Activated effector memory CD4-positive, alpha-beta T cell treated with anti-CD3 and anti-CD28 coated beads, Interleukin-2, amount 50 U/mL, for 16 hours (primary cell): ENCODE measurements around the gene DYNC1H1.

Source experiments
- DNase-seq: peaks from one replicate; pipeline ENCODE4 v3.0.0-alpha.2; 2020

Gene DYNC1H1

DNA sequence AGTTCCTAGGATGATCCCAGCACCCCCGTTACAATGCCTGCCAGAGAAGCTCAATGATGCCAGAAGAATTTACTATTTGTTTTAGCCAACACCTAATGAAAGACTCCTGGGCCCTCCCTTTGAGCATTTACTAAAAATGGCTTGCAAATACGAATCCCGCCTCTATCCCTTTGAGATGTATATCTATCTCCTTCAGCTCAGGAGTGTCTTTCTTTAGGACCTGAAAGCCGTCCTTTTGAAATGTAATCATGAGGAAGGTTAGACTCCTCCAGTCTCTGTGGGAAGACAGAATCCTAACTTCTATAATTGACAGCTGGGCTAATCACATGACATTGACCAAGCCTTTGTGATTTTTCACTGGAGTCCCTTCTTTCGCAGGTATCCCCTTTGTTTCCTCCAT is 19.2 kb upstream of the DYNC1H1 start:
- peak; percentile 21 for DNase-seq

DNA sequence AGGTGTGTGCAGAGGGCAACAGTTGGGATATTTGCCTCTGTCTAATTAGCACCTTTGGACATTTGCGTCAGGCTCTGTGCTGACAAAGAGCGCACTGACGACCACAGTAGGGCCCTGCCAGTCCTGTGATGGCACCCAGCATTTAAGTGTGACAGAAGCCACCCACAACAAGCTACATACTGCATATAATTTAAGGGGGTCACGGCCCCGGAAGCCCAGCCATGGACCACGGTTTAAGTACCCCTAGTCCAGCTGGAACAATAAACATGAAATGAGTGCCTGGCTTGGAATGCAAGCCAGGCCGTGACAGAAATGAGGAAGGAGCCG is 16.8 kb upstream of the DYNC1H1 start:
- DNase-seq = no peak

DNA sequence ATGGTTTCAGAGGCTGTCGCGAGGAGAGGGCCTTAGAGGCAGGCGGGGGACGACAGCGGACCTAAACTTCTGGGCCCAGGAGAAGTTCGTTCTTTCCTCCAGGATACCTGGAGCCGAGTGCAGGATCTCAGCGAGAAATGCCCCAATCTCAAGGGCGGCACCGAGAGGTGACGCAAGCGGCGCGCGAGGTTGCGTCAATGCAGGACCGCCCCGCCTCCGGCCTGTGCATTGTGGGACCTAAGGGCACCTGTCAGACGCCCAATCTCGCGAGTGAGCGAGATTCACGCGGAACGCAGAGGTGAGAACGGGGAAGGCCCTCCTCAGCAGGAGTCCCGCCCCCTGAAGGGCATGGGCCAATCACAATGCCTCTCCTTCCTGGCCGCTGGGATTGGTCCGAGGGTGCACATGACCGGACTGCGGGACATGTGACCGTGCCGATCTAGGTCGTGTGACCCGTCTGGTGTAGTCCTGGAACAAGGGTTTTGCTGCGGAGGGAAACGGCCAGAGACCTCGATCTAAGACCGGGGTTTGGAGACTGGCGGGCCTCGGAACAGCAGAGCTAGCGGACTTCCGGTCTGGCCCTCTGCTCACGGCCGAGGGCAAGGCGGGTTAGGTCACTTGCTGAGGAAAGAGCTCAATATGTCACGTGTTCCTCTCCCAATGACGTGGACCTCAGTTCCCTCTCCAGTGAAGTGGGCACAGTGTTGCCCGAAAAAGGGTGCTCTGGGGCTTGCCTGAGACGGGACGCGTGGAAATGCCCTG is 16.3 kb upstream of the DYNC1H1 start:
- peak; percentile 100 for DNase-seq

DNA sequence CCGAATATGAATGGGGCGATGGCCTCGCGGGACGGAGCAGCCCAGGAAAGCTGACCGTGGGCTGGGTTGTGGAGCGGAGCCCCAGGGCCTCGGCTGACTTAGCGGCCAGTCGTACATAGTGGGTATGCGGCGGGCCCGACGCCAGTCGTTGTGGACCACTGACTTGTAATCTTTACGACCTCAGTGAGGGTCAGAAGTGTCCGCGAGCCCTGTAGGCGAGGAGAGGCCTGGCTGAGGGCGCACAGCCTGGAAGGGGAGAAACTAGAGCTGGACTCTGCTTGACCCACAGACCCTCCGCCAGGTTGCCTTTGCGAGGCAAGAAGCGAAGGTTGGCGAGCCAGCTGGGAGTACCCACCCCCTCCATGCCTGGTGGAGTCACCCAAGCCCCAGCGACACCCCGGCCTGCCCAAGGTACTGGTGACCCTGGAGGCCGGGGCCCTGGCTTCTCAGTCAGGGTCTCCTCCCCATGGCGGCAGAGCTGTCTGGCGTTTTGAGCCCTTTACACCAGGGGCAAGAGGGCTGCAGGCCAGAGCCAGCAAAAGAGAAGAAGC is 15.6 kb upstream of the DYNC1H1 start:
- no peak for DNase-seq

DNA sequence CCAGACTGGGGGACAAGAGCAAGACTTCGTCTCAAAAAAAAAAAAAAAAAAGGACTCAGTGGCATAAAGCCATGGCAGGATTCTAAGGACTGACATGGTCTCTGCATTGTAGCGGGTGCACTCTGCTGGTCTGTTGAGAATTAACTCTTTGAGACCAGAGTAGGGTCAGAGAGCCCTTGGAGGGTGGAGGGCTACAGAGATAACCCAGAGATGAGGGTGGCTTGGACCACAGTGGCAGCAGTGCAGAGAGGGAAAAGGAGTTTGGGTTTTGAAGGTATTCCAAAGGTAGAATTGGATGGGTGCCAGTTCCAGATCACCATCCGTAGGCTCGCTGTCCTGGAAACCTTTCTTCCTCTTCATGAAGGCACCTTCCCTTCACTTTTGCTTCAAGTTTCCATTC is 14.3 kb upstream of the DYNC1H1 start:
- DNase-seq = peak; percentile 27

DNA sequence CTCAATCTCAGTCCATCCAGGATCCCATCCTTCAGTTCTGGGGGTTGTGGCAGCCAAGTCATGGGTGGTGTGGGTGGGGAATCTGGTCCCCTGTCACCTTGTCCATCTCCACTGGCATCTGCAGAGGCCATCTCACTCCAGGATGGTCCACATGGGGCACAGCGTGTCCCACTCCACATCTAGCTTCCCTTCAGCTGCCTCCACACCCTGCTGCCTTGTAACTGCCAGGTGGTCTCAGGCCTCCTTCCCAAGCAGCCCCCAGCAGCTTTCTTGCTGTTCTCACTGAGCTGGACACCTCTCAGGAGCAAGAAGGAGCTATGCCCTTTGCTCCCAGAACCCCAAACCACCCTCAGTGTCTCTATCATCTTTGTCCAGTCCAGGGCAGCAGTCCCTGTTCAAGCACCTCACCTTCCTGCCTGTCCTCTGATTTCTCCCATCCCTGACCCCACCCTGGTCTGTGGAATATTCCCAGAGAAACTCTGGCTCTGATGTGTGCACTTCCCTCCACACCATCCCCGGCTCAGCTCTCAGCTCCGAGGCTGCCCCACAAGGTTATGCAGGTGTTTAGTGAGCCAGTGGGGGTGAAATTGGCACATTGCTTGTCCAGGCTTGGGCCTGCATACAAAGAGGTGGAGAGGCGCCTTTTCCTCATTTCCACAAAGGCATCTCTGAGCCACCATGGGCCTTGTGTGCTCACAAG is 13.7 kb upstream of the DYNC1H1 start:
- DNase-seq = peak; percentile 47

DNA sequence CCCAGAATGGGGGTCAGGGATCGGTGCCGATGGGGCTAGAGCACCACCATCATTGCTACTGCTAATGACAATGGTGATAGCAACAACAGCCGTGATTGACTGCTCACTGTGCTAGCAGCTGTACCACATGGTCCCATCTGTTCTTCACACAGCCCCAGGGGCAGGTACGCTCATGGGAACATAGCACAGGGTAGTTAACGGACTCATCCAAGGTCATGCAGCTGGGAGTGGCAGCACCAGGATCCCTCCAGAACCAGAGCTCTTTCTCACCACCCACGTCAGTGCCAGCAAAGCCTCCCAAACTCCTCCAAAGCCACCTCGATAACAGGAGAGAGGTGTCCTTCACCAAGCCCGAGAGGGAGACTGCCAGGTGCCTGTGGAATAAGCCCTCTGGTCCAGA is 11.2 kb upstream of the DYNC1H1 start:
- peak; percentile 22 for DNase-seq

DNA sequence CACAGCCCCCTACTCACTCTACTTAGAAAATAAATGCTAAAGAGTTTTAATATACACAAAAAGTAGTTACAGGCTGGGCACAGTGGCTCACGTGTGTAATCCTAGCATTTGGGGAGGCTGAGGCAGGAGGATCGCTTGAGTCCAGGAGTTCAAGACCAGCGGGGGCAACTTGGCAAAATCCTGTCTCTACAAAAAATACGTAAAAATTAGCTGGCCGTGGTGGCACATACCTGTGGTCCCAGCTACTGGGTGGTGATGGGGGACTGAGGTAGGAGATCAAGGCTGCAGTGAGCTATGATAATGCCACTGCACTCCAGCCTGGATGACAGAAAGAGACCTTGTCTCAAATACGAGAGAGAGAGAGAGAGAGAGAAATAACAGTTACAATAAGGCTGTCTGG is 9.9 kb upstream of the DYNC1H1 start:
- no peak for DNase-seq

DNA sequence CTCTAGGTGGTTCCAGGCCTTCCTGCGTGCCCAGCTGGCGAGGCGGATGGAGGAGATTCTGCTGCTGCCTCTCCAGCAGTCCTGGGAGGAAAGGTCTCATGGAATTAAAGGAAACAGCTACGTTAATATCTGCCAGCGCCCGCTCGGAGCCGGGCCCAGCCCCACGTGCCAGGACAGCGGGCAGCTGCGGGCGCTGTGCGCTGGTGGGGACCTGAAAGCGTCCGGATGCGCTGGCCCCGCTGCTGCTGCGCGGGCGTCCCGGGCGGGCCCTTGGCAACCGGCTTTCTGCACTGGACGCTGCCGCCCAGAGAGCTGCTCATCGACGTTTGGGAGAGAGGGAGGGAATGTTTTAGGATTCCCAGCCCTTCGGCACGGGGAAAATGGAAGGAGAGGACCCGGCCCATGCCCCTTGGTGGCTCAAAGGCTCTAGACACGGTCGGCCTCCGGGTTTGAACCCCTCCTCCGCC is 8.6 kb upstream of the DYNC1H1 start:
- no peak for DNase-seq

DNA sequence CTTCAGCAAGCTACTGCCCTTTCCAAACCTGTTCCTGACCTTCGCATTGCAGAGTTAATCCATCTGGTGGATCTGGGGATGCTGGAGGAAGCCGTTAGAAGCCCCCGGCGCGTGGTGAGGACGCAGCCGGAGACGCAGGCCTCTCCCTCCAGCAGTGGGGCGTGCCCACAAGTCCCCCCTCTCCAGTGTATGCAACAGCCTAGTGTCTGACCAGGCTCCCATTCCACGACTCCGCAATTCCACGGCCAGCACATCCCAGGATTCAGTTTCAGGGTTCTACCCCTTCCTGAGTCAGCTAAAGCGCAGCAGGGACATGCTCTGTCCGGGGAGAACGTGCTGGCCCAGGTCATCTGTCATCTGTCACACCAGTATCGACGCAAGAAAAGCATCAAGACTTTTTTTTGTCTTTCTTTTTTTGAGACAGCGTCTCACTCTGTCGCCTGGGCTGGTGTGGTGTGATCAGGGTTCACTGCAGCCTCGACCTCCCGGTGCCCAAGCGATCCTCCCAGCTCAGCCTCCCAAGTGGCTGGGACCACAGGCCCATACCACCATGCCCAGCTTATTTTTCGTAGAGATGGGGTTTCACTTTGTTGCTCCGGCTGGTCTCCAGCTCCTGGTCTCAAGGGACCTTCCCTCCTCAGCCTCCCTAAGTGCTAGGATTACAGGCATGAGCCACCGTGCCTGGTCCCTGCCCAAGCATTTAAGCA is 8.0 kb upstream of the DYNC1H1 start:
- DNase-seq = no peak

DNA sequence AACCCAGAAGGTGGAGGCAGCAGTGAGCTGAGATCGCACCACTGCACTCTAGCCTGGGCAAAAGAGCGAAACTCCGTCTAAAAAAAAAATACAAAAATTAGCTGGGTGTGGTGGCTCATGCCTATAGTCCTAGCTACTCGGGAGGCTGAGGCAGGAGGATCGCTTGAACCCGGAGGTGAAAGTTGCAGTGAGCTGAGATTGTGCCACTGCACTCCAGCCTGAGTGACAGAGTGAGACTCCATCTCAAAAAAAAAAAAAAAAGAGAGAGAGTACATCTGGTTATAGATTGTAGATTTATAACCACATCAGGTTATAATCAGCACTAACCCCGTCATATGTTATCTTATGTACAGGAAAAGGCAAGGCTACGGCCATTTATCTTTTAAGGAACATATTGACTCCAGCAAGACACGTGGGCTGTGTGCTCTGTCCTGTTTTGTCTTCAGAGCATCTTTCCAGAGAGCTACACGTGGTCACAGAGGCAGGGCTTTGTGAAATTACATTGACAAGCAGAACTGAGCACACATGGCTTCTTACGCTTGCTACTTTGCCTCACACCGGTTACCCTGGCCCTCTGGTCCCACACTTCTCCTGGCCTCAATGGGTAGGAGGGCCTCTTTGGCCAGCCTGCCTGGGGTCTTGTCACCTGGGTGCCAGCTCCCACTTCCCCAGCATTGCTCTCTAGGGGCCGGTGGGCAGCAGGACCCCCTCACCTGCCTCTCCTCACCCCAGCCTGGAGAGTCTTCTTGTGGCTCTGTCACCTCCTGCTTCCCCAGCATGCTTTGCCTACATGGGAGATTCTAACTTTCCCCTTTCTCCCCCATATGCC is 6.8 kb upstream of the DYNC1H1 start:
- DNase-seq = peak; percentile 42

DNA sequence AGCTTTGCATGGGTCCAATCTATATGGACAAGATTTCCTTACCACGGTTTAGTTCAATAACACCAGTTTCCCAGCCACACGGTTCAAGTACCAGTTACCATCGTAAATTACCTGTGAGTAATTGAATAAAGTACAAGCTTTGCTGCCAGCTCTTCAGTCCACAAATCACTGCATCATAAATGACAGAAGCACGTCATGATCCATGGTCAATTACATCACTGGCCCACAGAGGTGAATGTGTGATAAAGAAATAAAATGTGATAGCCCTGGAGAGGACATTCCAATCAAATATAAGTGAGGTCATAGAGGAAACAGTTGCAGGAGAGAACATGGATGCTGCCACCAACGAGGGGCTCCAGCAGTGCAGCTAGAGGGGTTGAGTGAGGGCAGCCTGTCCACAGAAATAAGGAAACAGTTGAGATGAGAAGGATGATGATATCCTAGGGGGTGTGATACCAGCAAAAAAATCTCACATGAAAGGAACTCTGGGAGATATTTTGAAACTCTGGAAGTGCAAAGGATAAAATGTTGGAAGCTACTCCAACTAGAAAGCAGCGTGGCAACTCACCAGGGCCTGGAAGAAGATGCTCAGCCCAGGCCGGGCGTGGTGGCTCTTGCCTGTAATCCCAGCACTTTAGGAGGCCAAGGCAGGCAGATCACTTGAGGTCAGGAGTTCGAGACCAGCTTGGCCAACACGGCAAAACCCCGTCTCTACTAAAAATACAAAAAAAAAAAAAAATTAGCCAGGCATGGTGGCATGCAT is 5.8 kb upstream of the DYNC1H1 start:
- DNase-seq = no peak

DNA sequence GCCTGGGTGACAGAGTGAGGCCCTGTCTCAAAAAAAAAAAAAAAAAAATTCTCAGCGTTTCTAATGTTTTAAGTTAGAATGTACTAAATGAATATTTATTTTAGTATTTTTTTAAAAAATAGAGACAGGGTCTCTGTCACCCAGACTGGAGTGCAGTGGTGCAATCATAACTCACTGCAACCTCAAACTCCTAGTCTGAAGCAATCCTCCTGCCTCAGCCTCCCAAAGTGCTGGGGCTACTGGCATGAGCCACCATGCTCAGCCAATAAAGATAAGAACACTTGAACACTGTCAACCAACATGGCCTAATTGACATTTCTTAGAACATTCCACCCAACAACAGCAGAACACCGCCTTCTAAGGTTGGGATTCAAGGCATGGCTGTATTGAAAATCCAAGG is 5.1 kb upstream of the DYNC1H1 start:
- DNase-seq = no peak

DNA sequence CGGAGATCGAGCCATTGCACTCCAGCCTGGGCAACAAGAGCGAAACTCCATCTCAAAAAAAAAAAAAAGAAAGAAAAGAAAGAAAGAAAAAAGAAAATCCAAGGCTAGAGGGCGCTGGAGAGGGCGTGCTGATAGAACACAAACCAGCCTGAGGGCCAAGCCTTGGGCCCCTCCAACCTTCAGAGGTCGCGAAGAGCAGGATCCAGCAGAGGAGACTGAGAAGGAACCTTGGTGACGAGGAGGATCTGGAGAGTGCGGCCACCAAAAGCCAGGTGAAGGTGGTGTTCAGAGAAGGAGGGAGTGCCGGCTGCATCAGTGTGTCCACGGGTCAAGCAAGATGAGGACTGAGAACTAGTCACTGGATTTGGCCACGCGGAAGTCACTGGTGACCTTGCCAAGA is 4.1 kb upstream of the DYNC1H1 start:
- DNase-seq = no peak

DNA sequence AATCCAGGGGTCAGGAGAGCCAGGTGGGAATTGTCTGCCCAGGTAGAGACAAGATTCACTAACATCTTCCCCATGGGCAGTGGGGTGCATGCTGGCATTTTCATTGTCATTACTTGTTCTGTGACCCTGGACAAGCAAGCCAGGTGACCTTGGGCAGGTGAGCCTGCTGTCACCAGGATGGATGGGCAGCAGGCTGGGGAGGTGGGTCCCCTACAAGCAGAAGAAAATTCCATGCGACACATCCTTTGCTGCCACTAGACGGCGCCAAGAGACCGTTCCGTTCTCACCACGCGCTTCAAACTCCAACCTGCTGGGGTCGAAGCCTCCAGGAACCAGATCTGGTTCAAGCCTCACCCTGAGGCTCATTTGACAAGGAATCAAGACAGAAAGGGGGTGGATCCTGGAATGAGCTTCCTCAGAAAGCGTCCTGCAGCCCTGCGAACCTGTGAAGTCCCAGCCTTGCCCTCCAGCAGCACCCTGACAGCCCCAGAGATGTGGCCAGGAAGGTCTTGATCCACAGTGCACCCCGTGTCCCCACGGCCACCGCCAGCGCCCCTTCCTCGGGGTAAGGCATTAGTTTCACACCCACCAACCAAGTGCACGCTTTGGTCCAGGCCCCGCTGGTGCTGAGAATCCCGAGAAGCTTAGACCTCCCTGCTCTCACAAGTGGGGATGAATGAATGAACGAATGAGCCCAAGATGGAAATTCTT is 3.2 kb upstream of the DYNC1H1 start:
- DNase-seq = peak; percentile 91

DNA sequence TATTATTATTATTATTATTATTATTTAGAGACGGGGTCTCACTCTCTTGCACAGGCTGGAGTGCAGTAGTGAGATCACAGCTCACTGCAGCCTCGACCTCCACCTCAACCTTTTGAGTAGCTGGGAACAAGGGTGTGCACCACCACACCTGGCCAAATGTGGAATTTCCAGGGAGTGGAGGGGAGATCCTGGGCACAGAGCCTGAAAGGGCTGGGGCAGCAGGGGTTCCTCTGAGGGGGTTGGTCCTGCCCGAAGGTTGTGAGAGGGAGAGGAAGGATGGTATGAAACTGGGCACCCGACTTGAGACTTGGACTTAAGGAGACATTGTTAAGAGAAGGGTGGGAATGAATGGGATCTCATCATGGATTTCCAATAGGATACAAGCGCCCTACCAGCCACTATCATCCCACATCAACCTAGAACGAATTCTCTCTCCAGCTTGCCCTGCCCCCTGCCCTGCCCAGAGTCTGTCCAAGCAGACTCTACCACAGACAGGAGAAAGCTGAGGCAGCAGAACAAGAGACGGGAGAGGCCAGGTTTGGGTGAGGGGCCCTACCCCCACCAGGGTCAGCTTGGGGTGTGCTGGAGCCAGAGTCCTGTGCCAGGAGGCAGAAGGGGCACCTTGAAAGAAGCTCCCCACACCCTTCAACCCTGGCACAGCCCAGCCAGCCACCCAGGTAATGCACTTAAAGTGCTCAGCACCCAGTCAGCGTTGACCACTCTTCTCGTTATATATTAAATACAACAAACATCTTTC is 2.4 kb upstream of the DYNC1H1 start:
- no peak for DNase-seq

DNA sequence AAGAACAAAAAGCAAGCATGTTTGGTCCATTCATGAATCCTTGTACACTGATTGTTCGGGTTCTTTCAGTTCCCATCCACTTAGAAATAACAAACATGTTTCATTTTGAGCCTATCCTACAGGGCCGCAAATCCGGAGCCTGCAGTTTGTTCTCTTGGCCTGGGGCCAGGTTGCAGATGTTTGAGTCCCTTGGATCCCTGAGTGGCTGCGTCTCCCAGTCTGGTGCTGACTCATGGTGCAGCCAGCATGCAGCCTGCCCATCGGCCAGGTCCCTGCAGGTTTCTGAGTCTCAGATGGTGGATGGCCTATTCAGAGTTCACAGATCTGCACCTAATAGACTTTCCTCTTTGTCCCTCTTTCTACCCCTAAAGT is 1.9 kb upstream of the DYNC1H1 start:
- DNase-seq = no peak

DNA sequence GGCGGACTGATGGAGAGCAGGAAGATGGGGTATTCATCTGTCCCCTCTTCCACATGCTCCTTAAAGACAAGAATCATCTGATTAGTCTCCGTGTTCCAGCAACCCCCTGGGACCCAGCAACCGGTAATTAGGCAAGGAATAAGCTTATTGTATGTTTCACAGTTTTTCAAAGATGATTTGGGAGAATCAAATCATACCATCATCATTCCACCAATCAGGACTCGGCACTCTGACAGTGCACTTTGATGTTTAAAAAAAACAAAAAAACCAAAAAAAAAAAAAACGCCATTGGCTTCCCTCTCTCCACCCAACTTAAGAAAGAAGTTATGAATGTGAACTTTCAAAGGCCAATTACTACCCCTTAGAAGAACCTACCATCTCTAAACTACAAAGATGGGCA is 1.3 kb upstream of the DYNC1H1 start:
- DNase-seq = no peak

DNA sequence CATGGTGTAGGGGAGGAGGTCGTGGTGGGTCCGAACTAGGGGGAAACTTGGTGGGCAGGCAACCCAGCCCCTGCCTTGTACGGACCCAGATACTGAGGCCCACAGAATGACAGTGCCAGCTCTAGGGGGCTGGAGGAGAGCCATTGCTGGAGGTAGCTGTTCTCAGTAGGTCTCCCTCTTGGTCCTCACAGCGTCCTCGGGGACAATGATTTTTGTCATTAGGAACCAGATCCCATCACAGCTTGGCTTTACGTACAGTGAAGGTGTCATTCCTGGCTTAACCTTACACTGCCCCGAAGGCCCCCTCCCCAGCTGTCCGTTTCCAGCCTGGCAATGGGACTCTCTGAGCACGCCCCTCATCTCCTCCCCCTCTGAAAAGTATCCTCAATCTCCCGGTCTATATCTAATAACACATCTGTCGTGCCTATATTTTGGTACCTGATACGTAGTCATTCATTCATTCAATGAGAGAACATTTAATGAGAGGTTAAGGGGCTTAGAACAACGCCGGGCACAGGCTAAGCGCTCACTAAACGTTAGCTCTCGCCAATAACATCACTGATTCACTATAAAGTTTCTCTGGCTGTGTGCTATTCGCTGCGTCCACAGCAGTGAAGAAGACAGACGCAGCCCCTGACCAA is 597 bp upstream of the DYNC1H1 start:
- no peak for DNase-seq

DNA sequence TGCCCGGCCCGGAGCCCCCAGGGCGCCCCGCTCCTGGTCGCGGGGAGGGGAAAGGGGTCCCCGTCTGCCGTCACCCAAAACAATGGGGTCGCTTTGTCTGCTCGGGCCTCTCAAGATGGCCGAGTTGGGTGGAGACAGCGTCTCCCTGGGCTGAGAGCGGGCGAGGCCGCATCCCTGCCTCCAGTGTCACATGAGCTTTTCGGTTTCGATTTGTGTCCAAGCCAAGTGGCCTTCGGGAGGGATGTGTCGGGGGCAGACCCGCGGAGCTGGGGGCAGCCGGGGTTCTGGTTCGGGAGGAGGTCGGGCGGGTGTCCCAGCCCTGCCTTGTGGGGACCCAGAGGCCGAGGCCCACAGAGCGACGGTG is 790 bp downstream of the DYNC1H1 start:
- peak; percentile 86 for DNase-seq
